OCI-M1 (cell line): ENCODE results near the gene WDR1.
A peak's percentile ranks its signal among the peaks of the same experiment; 100 is the strongest.

Experiments
- DNase-seq: peaks from one replicate; lab custom pipeline; 2025; lab: John Stamatoyannopoulos, UW

The WDR1 gene

DNA sequence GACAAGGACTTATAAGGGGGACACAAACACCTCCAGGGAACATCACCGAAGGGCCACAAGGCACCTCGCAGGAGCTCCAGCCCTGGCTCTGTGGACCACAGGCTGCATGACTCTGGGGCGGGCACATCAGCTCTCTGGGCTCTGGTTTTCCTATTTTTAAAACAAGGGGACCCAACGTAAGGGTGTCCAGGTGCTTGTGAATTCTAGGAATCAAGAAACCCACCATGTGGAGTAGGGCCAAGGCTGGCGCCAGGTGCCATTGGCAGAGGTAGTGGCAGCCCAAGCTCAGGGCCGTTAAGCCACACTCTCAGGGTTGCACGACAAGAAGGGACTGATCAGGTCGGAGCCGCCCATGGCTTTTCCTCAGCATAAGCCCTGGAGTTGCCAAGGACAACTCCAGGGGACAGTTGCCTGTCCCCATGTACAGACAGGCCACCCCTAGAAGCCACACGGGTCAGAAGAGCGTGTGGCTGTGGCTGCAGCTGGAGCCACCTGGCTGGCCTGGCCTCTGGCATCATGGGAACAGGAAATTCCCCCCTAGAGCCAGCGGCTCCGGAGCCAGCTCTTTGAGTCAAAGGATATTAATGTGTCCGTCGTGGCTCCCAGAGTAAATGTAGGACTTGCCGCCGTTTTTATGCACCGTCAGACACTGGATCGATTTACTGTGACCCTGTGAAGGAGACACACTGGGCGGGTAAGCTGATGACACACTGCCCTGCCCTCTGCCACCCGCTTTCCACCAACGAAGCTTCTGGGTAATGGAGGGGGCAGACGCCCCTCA is 32.5 kb downstream of the WDR1 start:
- no peak for DNase-seq

GRCh38 chr4:10083331-10083771 is 33.2 kb downstream of the WDR1 start:
- no peak for DNase-seq

GRCh38 chr4:10082459-10083272 is 33.9 kb downstream of the WDR1 start:
- no peak for DNase-seq

DNA sequence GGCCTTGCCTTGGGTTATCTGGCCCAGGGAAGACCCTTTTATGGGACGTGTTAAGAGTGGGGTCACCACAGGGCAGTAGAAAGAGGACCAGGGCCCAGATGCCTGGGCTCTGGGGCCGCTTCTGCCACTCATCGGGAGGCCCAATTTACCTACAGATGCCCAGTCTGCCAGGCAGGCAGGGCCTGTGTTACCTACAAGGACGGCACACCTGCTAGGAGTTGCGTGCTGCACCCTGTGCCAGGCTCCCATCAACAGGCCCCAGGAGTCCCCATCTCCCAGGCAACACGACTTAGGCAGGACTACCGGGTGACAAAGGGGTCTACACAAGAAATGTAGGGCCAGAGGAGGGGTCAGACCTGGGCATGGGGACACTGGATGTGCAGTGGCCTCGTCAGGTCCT is 34.6 kb downstream of the WDR1 start:
- no peak for DNase-seq

DNA sequence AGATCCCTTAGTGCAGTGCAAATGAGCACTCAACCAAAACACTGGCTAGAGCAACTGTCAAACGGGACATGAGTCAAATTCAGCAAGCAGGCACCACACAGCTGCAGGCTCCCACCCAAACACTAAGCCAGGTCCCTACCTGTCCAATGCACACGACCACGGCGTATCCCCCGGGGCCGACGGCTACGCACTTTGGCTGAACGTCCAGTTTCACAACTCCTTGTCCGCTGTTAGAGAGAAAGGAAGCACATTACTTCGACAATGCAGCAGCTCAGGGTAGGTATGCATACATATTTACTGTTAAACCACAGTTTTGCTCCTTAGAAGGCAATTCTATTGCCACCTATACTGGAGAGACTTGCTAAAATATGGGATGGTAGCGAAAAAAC is 35.4 kb downstream of the WDR1 start:
- DNase-seq, result no peak

DNA sequence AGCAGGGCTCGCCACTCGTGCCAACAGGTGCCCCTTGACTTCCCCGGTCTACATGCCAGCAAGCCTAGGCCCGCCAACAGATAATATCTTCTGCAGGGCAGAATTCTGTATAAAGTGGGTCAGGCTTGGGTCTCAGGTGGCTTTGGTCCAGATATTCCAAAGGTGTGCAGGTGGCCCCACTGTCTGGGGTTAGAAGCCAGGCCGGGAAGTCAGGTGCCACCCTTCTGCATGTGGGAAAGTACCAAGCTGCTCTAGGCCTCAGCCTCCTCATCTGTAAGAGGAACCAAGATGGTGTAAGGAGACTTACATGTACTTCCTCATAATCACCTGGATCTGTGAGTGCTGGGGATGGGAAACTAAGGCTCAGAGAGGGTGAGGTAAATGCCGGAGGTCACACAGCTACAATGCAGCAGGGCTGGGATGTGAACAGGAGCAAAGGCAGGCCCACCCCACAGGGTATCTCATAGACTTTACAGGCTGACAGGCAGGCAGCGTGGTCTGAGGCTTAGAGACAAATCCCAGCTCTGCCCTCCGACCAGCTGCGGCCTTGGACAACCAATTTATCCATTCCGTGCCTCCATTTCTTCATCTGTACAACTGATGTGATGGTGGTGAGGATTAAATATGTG is 35.9 kb downstream of the WDR1 start:
- no peak for DNase-seq

- DNase-seq, result no peak
Measured at GRCh38 chr4:10079912-10080588, 36.5 kb downstream of the WDR1 start.

DNA sequence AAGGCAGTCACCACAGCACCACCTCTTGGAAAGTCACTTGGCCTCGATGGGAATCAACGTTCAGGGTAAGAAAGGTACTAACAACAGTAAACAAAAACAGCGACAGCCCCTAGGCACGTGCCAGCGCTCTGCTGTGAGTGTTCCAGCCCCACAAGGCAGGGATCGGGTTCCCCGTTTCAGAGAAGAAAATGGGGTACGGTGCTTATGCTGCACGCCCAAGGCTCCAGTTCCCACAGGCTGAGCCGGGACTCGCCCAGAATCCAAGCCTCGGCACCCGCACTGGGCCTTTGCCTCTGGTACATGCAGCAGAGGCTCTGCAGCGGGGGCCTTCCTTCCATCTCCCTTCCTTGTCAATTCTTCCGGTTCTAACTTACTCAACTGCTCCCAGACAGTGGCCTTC is 37.3 kb downstream of the WDR1 start:
- no peak for DNase-seq

GRCh38 chr4:10078481-10079233 is 37.9 kb downstream of the WDR1 start:
- no peak for DNase-seq

DNA sequence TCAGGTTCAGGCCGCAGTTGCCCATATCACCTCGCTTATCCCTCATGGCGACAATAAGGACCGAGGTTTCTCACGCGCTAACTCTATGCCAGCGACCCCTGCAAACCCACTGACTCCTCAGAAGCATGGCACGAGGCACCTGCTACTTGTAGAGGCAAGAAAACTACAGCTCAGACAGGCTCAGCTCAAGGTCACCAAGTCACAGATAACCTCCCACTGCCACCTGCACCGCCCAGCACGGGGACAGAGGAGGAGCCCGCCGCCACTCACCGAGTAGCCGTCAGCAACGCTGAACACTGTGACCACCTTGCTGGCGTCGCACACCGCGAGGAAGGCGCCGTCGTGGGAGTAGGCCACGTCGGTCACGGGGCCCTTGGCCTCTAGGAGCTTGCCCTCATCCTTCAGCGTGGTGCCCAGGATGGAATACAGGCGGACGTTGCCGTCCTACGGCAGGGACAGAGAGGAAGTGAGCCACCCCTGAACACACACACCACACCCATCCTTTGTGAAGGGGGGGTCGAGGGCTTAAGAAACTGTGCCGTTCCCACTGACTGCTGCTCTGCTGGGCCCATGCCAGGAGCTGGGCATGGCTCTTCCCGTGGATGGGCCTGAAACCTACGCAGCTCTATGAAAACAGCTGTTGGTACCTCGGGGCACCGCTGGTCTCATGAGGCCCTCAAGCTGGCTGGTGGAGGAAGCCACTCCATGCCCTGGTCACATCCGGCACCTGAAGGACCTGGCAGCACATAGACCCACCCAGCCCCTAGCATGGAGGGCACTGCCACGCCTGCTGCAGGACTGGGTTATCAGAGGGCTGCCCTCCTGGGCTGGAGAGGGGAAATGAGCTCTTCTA is 38.9 kb downstream of the WDR1 start:
- DNase-seq, result no peak

DNA sequence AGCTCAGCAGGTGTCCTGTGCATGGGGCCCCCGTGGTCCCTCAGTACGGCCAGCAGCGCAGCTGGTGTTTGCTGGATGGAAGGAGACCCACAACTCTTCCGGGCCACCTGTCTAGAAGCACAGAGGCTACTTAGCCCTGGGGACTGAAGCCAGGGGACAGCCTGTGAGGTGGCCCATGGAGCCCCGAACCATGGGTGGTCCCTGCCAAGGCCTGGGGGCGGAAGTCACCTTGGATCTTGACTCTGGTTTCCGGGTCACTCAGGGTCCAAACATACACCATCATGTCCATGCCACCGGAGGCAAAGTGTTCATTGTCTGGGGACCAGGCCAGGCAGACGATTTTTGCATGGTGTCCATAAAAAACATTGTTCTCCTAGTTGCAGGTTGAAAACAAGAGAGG is 39.5 kb downstream of the WDR1 start:
- DNase-seq, result no peak

GRCh38 chr4:10075953-10076391 is 40.6 kb downstream of the WDR1 start:
- no peak for DNase-seq

- DNase-seq, result no peak
Measured at GRCh38 chr4:10075158-10075863, 41.3 kb downstream of the WDR1 start.

GRCh38 chr4:10074767-10075105 is 41.9 kb downstream of the WDR1 start:
- DNase-seq, result peak; percentile 9

- DNase-seq, result no peak
Measured at GRCh38 chr4:10074076-10074766, 42.4 kb downstream of the WDR1 start.

DNA sequence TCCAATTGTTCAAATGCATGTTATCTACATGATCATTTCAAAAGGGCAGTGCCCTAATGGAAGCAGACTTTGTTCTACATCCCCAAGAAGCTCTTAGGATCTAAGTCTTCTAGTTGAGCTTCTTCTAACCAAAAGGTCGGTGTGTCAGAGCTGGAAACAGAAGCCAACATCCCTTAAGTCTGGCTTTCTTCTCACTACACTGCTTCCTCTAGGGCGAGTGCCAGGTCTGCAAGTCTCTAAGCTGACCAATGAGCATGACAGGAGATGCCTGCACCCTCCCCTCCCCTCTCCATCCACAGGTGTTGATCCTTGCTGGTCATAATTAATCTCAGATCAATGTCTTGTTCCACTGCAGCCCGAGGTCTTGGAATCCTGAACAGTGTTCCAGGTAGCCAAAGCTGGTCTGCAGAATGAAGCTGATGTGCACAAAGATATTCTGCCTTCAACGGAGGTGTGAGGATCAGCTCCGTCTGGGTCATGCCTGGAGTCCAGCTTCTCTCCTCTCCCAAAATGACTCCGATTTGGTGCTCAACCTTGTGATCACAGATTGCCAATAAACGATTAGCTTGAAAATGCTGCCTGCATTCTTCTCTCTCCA is 44.1 kb downstream of the WDR1 start:
- DNase-seq, result no peak

GRCh38 chr4:10069075-10069642 is 47.4 kb downstream of the WDR1 start:
- no peak for DNase-seq
